ENCODE results near the gene NFIX.

DNA sequence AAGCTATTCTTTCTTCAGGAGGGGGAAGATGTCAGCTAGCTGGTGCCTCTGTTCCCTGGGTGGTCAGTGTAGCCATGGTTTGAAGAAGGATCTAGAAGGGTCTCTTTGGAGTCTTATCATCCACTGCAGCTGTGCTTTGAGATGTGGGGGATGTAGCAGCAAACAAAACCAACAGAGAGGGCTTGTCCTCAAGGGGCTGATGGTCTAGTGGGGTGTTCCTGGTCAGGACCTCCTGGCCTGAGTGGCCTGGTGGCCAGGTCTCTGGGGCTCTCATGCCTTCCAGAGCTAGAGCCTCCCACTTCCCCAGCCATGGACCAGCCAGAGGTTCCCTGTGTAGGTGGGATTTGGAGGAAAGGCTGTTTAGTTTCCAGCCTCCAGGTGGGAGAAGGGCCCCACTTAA, 67.0 kb downstream of the NFIX start:
- no peak for TF ChIP-seq POLR2A (IDR thresholded peaks at IDR 0.05)
- TF ChIP-seq, protein P1, sequence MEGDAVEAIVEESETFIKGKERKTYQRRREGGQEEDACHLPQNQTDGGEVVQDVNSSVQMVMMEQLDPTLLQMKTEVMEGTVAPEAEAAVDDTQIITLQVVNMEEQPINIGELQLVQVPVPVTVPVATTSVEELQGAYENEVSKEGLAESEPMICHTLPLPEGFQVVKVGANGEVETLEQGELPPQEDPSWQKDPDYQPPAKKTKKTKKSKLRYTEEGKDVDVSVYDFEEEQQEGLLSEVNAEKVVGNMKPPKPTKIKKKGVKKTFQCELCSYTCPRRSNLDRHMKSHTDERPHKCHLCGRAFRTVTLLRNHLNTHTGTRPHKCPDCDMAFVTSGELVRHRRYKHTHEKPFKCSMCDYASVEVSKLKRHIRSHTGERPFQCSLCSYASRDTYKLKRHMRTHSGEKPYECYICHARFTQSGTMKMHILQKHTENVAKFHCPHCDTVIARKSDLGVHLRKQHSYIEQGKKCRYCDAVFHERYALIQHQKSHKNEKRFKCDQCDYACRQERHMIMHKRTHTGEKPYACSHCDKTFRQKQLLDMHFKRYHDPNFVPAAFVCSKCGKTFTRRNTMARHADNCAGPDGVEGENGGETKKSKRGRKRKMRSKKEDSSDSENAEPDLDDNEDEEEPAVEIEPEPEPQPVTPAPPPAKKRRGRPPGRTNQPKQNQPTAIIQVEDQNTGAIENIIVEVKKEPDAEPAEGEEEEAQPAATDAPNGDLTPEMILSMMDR (IDR thresholded peaks at IDR 0.05): no peak
- no peak for TF ChIP-seq EP300 (IDR thresholded peaks at IDR 0.05)

All from ovary (tissue), 3 donors.